ENCODE data around the gene SLC35F3. TPM values are rescaled to one million over a fixed set of nuclear protein-coding genes. Genes with fewer than 3 reads are reported as not detected.

SLC35F3 gene
- polyA plus RNA-seq, 1 donor from 2014 or later = 13.9 TPM

DNA sequence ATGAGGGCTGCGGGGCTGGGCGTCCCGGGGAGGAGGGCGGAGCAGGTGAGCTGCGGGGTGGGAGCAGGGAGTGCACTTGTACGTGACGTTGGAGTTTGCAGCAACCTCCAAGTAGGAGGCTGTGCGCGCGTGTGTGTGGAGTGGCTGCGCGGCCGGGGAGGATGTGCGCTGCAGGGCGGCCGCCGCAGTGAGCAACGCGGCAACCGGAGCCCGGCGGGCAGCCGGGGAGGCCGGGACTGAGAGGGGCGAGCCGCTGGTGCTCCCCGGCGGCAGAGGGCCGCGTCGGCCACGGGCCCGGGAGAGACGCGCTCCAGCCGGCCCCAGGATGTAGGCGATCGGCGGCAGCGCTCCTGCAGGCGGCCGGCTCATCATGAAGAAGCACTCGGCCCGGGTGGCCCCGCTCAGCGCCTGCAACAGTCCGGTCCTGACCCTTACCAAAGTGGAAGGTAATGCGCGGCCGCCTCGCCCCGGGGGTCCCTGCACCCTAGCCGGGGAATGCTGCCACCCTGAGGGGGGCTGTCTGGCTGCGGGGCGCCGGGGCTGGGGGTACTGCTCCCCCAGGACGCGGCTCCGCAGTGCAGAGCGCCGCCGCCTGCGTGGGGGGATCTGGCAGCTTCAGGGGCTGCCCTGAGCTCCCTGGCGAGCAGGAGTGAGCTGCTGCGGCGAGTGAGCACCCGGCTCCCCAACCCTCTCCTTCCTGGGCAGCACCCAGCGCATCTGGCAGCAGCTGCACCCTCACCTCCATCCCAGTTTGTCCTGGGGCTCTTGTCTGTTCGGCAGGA, 309.8 kb downstream of the SLC35F3 start:
- Histone ChIP-seq H3K36me3 (ENCODE audit: insufficient read depth, low read length) (no peaks in the 10 kb centered on the region), H3F3A (ENCODE audit: insufficient read depth, low read length, poor library complexity, severe bottlenecking) (no peaks in the 10 kb centered on the region), H2AFZ (ENCODE audit: low read depth, low read length) (no peak overlapping the region), H3K27ac (ENCODE audit: low read length) (no peak overlapping the region), H3K9me3 (ENCODE audit: low read length) (no peaks in the 10 kb centered on the region), H3K79me2 (replicated peaks; ENCODE audit: insufficient read depth, low read length) (no peaks in the 10 kb centered on the region), H3K9me2 (ENCODE audit: insufficient read depth, low read length) (no peaks in the 10 kb centered on the region), H3K4me2 (ENCODE audit: low read length) (peak overlapping the region; percentile 25), H3K9ac (ENCODE audit: low read length) (peak overlapping the region; percentile 41), H3K4me3 (ENCODE audit: low read length) (peak overlapping the region; percentile 70), H3K27me3 (ENCODE audit: insufficient read depth, low read depth, low read length) (peaks cover 38% of the 10 kb centered on the region), H4K20me1 (ENCODE audit: insufficient read depth) (no peaks in the 10 kb centered on the region)
- TF ChIP-seq RAD21 (conservative IDR thresholded peaks at IDR 0.05) (no peak), MXI1 (conservative IDR thresholded peaks at IDR 0.05; ENCODE audit: poor library complexity, severe bottlenecking) (peak; percentile 21), TAF1 (IDR thresholded peaks at IDR 0.05; ENCODE audit: low read depth) (no peak)
- TF ChIP-seq, protein P1, sequence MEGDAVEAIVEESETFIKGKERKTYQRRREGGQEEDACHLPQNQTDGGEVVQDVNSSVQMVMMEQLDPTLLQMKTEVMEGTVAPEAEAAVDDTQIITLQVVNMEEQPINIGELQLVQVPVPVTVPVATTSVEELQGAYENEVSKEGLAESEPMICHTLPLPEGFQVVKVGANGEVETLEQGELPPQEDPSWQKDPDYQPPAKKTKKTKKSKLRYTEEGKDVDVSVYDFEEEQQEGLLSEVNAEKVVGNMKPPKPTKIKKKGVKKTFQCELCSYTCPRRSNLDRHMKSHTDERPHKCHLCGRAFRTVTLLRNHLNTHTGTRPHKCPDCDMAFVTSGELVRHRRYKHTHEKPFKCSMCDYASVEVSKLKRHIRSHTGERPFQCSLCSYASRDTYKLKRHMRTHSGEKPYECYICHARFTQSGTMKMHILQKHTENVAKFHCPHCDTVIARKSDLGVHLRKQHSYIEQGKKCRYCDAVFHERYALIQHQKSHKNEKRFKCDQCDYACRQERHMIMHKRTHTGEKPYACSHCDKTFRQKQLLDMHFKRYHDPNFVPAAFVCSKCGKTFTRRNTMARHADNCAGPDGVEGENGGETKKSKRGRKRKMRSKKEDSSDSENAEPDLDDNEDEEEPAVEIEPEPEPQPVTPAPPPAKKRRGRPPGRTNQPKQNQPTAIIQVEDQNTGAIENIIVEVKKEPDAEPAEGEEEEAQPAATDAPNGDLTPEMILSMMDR (IDR thresholded peaks at IDR 0.05; ENCODE audit: poor library complexity, severe bottlenecking) = peak; percentile 38

DNA sequence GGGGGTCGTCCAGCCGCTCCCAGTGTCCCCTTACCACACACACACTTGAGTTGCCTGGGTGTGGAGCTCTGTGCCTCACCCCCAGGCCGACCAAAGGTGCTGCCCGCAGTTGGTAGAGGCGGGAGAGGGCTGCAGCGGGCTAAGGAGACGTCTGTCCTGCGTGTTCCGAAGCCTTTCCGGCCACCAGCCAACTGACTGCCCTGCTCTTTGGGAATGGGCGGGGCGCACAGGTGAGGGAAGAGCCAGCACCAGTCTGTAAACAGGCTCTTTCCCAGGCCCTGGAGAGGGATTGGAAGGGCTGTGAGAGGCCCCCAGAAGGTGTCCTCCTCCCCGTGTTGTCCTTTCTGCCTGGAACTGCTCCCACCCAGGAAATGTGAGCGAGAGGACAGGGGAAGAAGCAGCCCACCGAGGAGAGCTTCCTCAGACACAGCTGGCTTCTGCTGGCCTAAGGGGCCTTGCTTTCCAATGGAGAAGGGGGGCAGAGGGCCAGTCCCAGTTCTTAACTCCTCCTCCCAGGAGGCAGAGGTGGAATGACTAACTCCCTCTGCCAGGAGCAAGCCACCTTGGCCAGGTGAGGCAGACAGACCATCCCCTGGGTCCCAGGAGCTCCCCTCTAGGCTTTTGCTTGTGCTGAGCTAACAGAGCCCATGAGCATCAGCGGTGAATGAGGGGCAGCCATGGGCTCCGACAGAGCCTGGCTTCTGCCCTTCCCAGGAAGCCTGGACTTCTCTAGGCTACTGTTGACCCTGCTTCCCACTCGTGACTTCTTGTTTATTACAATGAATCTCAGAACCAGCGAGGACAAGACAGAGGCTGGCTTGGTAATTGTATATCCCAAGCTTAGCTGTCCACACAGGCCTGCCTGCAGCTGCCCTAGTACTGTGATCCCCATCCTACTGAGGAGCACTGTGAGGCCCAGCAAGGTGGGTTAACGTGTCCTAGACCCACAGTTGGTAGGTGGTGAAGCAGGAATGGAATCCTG, 310.7 kb downstream of the SLC35F3 start:
- H3K9me3 ChIP-seq (ENCODE audit: low read length) = no peaks in the 10 kb centered on the region
- H2AFZ ChIP-seq (ENCODE audit: low read depth, low read length) = no peak overlapping the region
- no peaks in the 10 kb centered on the region for H4K20me1 ChIP-seq (ENCODE audit: insufficient read depth)
- no peaks in the 10 kb centered on the region for H3K36me3 ChIP-seq (ENCODE audit: insufficient read depth, low read length)
- H3K9ac ChIP-seq (ENCODE audit: low read length) = no peak overlapping the region
- H3K4me2 ChIP-seq (ENCODE audit: low read length) = no peak overlapping the region
- no peaks in the 10 kb centered on the region for H3K9me2 ChIP-seq (ENCODE audit: insufficient read depth, low read length)
- TF ChIP-seq, protein P2, sequence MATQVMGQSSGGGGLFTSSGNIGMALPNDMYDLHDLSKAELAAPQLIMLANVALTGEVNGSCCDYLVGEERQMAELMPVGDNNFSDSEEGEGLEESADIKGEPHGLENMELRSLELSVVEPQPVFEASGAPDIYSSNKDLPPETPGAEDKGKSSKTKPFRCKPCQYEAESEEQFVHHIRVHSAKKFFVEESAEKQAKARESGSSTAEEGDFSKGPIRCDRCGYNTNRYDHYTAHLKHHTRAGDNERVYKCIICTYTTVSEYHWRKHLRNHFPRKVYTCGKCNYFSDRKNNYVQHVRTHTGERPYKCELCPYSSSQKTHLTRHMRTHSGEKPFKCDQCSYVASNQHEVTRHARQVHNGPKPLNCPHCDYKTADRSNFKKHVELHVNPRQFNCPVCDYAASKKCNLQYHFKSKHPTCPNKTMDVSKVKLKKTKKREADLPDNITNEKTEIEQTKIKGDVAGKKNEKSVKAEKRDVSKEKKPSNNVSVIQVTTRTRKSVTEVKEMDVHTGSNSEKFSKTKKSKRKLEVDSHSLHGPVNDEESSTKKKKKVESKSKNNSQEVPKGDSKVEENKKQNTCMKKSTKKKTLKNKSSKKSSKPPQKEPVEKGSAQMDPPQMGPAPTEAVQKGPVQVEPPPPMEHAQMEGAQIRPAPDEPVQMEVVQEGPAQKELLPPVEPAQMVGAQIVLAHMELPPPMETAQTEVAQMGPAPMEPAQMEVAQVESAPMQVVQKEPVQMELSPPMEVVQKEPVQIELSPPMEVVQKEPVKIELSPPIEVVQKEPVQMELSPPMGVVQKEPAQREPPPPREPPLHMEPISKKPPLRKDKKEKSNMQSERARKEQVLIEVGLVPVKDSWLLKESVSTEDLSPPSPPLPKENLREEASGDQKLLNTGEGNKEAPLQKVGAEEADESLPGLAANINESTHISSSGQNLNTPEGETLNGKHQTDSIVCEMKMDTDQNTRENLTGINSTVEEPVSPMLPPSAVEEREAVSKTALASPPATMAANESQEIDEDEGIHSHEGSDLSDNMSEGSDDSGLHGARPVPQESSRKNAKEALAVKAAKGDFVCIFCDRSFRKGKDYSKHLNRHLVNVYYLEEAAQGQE (IDR thresholded peaks at IDR 0.05; ENCODE audit: borderline replicate concordance) = no peak
- TF ChIP-seq EZH2 (IDR thresholded peaks at IDR 0.05; ENCODE audit: borderline replicate concordance, insufficient read depth, low read length, poor library complexity, severe bottlenecking) (no peak), TAF1 (IDR thresholded peaks at IDR 0.05; ENCODE audit: low read depth) (no peak), POLR2AphosphoS5 (IDR thresholded peaks at IDR 0.05) (no peak), EP300 (conservative IDR thresholded peaks at IDR 0.05; ENCODE audit: poor library complexity, severe bottlenecking) (no peak), SMC3 (conservative IDR thresholded peaks at IDR 0.05; ENCODE audit: poor library complexity) (no peak), MXI1 (conservative IDR thresholded peaks at IDR 0.05; ENCODE audit: poor library complexity, severe bottlenecking) (no peak), RAD21 (conservative IDR thresholded peaks at IDR 0.05) (no peak)
- TF ChIP-seq, protein P1 (IDR thresholded peaks at IDR 0.05; ENCODE audit: poor library complexity, severe bottlenecking) = no peak
- no peak overlapping the region for H3K27ac ChIP-seq (ENCODE audit: low read length)
- H3K79me2 ChIP-seq (replicated peaks; ENCODE audit: insufficient read depth, low read length) = no peaks in the 10 kb centered on the region
- peak overlapping the region; percentile 70 for H3K4me3 ChIP-seq (ENCODE audit: low read length)
- peaks cover 38% of the 10 kb centered on the region for H3K27me3 ChIP-seq (ENCODE audit: insufficient read depth, low read depth, low read length)
- H3F3A ChIP-seq (ENCODE audit: insufficient read depth, low read length, poor library complexity, severe bottlenecking) = no peaks in the 10 kb centered on the region
